Measurements from ENCODE around the gene CHKA.

CHKA gene

DNA sequence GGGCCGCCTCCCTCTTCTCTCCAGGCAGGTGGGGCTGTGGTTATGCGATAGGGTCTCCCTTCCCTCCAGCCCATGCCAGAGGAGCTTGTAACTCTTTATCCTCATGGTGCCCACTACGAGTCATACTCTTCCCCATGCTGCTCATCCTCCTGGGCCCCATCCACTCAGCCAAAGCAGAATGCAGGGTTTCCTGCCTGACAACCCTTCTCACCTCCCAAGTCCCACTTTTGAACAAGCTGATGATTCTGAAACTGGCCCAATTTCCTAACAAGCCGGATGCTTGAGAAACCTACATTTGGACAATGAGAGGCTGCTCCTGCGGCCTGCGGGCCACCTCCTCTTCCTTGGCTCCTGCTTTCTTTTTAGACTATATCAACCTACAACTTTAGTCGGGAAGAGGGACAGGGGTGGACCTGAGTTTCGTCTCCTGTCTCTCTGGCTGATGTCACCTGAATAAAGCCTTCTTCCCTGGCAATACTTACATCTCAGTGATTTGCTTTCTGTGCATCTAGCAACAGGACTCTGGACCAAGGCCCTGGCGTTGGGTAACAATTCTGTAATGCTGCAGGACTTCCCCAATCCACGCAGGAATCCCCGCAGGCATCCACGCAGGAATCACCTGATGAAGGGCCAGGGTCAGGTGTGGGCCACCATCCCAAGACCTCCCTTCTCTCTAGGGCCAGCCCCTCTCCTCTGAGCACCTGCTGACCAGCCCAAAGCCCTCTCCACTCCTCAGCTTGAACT lies 92.2 kb downstream of the CHKA start:
- no peak for DNase-seq

DNA sequence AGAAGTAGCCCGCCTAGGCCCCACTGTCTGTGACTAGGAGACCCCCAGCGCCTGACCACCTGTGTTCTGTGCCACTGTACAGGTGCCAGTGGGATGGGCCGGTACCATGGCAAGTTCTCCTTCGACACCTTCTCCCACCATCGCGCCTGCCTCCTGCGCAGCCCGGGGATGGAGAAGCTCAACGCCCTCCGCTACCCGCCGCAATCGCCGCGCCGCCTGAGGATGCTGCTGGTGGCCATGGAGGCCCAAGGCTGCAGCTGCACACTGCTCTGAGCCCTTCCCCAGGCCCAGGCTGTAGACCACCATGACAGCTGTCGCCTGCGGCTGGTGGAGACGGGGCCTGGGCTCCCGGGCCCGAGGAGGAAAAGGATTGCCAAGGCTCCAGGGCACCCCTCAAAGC lies 93.5 kb downstream of the CHKA start:
- no peak for DNase-seq

DNA sequence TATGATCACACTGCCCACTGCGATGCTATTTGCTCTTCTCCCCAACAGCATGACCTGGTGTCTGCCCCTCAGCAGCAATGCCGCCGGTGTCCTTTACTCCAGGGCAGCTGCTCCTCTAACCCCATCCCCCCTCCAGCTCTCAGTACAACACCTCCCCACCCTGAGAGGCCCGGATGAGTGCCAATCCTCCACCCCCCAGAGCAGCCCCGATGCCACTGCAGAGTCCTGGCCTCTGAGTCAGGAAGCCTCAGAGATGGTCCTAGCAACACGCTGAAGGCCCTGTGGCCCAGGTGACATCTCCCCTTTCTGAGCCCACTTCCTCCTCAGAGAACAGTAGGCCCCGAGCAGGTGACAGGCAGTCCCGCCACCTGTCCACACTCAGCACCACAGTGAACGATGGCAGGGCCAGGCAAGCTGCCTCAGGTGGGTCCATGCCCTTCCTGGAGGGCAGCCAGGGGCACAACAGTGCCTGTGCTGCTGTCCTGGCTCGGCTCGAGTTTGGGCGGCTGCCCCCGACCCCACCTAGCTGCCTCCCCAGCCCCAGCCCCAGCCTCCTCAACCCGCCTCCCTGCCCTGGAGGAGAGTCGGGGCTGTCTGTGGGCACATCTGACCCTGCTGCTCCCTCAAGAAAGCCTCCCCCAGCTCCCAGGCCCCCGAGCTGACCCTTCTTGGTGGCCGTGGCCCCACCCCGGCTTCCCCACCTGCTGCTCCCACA lies 94.6 kb downstream of the CHKA start:
- peak; percentile 40 for DNase-seq

DNA sequence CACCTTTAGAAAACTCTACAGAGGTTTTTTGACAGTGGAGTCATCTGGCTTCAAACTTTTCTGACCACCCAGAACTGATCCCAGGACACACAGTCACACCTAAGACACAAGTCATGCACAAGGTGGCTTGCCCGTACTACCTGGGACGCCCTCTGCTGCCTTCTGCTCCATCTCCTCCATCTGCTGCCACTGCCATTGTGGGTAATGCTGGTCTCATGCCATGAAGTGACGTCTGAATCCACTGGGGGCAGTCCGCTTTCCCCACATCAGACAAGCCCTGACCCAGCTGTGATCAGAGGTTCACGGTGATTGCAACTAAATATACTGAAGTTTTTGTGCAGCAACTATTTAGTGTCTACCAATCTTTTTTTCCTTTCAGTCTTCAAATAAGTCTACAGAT lies 96.1 kb downstream of the CHKA start:
- DNase-seq: no peak

DNA sequence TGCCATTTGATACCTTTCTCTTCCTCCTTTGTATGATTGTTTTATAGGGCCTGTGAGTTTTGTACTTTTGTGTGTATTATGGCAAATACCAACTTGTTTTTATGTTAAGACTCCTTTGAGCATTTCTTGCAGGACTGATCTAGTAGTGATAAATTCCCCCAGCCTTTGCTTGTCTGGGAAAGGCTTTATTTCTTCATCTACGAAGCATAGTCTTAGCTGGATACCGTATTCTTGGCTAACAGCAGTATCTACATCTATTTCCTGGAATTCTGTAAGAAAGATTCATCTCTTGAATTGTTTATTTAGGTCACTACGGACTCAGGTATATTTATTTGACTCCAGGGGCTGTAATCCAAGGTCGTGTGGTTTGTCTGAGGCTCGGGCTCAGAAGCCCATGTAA lies 96.7 kb downstream of the CHKA start:
- no peak for DNase-seq

DNA sequence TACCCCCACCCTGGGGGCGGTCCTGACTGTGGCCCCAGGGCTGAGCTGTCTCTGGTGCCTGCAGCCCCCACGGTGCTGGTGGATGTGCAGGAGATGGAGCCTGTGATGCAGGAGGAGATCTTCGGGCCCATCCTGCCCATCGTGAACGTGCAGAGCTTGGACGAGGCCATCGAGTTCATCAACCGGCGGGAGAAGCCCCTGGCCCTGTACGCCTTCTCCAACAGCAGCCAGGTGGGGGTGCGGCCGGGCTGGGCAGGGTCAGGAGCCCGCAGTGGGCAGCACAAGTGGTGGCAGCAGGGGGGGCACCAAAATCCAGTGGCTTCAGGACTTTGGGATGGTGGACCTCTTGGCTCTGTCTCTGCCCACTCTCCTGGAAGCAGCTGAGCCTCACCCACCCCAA lies 98.7 kb downstream of the CHKA start:
- no peak for DNase-seq

DNA sequence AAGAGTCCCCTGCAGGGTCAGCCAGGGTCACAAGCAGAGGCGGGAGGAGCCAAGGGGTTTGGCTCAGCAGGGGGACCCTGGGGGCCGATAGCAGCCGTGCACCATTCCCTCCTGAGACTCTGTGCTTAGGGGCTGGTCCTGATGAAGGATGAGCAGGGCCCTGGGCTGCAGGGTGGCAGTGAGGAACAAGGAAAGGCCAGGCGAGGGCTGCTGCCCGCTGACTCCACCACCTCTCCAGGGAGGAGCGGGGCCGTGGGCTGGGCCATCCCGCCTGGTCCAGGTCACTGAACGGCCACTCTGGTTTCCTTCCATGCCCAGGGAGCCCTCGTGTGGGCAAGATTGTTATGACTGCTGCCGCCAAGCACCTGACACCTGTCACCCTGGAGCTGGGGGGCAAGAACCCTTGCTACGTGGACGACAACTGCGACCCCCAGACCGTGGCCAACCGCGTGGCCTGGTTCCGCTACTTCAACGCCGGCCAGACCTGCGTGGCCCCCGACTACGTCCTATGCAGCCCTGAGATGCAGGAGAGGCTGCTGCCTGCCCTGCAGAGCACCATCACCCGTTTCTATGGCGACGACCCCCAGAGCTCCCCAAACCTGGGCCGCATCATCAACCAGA lies 99.9 kb downstream of the CHKA start:
- DNase-seq: no peak

DNA sequence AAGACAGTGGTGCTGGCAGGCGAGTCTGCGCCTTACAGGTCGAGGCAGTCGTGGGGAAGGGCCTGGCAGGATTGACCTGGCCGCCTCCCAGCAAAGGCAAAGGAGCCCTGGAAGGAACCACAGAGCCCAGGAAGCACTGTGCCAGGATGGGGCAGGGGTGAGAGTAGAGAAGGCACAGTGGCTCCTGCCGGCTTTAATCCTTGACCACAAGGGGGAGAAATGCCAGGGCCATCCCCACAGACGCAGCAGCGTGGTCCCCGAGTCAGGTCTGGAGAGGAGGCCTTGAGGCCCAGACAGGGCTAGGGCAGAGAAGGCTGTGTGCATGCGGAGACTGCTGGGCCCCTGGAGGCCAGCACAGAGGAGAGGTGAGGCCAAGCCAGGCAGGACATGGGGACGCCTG lies 100.6 kb downstream of the CHKA start:
- no peak for DNase-seq

DNA sequence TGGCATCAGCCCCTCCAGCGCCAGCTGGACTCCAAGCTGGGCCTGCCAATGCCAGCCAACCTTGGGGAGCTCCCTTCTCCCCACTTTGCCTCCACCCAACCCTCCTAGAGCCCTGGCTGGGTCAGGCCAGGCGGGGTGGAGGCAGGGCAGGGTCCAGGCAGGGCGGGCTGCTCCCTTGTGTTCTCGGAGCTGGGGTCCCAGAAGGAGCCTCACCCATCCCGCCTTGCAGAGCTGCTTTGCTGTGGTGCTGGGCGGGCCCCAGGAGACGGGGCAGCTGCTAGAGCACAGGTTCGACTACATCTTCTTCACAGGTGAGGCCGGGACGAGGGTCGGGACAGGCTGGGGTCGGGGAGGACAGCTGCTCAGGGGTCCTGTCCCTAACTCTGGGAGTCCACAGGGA lies 101.7 kb downstream of the CHKA start:
- DNase-seq: no peak

DNA sequence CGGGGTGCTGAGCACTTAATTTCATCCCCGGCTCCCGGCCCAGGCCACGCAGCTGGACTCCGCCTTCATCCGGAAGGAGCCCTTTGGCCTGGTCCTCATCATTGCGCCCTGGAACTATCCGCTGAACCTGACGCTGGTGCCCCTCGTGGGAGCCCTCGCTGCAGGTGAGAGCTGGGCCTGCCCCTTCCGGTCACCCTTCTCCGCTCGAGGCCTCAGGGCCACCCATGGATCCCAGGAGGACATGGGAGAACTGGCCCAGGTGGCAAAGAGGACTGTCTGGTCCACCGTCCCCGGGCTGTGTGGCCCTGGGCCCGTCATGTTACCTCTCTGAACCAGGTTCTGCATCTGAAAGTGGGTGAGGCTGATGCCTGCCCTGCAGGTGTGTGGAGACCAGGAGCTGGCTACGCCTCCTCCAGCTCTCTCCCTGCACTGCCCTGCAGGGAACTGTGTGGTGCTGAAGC lies 102.4 kb downstream of the CHKA start:
- no peak for DNase-seq

DNA sequence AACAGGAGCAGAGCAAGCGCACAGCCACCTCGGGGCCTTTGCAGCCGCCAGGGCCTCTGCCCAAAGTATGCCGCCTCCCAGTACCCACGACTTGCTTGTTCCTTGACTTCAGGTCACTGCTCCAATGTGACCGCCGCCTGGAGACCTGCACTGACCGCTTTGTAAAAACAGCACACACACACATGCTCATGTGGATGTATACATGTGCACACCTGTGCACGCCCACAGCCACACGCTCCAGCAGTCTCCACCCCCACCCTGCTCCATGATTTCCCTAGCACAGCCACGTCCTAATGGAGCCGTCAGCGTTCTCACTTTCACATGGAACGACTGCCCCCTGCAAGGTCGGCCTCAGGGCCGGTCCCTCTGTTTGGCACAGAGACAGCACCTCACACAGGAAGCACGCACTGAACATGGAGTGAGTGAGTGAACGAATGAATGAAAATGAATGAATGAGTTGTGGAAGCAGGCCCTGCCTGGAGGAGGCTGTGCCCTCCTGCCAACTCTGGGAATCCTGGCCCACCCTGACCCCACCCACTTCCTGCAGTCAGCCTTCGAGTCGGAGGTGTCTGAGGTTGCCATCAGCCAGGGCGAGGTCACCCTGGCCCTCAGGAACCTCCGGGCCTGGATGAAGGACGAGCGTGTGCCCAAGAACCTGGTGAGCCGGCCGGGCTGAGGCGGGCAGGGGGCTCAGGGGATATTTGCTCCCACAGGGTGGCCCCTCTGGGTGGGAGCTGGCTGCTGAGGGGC lies 103.0 kb downstream of the CHKA start:
- no peak for DNase-seq

DNA sequence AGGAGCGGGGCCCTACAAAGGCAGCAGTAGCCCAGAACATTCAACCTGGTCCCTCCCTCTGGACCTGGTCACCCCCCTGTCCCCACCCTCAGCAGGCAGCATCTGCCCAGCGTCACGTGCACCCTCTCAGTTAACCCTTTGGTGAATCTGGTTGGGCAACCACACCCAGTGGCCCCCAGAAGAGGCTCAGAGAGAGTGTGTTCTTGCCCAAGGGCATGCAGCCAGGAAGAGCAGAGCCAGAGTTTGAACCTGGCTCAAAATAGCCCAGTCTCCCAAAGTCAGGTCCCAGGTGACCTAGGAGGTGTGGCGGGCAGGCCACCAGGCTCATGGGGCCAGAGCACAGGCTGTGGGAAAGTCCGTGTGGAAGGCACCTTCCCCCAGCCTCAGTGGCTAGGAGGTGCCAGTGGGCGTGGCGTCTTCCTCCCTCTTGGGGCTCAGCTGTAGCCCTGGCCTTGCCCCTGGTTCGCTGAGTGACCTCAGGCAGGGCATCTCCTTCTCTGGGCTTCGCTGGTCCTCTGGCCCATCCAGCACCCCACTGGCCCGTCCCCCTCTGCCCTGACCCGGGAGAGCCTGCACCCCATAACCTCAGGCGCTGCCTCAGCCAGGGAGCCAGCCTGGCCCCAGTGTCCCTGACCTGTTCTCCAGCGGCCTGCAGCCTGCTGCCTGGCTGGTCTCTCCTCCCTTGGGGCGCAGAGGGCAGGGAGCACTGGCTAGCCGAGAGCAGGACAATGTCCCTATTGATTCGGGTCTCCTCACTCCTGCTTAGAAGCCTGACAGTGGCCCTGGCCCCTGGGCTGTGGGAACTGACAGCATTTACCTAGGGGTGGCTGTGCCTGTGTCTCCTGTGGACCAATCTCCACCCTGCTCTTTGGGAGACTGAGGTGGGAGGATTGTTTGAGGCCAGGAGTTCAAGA lies 104.0 kb downstream of the CHKA start:
- DNase-seq: no peak

DNA sequence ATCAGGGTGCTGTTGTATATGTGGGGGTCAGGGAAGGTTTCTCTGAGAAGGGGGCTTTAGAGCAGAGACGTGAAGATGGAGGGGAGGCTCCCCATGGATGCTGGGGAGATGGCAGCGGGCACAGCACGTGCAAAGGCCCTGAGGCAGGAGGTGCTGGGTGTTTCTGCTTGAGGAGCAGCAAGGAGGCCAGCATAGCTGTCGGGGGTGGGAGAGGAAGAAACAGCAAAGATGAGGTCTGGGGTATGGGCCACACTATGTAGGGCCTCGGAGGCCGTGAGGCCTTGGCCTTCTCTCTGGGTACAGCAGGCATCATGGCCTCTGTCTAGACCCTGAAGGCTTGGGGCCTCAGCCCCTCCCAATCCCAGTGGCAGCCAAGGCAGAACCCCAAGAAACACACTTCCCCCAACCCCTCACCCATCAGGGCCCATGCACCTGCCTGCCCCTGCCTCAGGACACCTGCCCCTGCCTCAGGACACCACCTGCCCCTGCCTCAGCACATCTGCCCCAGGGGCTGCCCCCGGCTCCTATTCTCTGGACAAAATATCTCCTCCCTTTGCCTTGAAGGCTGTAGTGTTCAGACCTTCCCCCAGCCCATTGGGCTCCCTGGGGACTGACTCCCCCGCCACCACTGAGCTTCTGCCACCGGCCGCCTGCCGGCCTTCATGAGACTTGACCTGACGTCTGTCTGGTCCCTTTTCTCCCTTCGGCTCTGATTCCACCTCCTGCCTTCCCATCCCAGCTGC lies 104.9 kb downstream of the CHKA start:
- no peak for DNase-seq

DNA sequence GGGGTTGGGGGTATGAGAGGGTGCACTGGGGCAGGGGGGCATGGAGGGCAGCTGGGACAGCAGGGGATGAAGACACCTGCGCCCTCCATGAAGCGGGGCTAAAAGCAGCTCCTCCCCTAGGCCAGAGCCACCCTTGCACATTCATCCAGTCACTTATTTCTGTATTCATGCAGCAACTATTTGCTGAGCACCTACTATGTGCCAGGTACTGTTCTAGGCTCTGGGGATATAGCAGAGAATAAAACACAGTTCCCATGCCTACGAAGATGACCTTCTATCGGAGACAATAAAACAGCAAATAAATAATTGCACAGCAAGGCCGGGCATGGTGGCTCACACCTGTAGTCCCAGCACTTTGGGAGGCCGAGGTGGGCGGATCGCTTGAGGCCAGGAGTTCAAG lies 105.7 kb downstream of the CHKA start:
- DNase-seq: no peak

DNA sequence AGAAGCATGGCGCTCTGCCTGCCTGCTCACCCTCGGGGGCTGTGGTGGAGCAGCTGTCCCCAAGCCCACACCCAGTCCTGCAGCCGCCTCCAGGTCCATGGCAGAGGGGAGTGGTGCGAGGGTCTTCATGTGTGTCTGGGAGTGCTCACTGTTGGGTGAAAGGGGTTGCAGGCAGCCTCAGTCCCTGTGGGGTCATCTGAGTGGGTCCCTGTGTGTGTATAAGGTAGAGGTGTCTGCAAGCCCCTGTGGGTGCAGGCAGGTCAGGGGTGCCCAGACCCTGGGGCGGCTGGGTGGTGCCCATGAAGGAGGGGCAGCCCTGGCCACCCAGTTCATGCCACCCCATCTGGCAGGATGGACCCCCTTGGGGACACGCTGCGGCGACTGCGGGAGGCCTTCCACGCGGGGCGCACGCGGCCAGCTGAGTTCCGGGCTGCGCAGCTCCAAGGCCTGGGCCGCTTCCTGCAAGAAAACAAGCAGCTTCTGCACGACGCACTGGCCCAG lies 106.2 kb downstream of the CHKA start:
- DNase-seq: no peak

DNA sequence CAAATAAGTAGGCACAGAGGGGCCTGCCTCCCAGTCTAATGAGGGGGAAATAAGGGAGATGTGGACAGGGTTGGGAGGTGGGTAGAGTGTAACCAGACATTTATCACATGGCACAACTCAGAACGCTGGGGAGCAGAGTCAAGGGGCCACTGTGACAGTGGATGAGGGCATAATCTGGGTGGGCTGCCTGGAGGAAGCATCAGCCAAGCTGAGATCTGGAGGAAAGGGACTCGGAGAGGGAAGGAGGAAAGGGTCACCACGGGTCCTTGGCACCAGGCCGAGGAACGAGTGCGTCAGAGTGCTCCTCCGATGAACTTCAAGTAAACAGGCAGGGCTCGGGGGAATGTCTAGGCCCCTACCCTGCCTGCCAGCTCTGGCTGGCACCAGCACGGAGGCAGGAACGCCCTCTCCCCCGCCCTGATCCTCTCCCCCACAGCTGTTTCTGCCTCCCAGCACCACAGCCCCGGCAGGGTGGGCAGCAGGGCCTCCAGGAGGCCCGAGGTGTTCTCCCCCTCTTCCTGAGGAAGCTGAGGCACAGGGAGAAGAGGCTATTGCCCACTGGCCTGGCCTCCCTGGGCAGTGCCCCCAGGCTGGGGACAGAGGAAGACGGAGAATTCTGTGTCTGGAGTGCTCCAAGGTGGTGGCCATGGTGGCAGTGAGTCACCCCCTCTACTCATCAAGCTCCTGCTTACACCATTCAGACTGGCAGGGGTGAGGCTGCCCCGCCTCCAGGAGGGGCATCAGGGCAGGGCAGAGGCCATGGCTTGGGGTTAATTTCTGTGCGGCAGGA lies 106.8 kb downstream of the CHKA start:
- DNase-seq: peak; percentile 54

DNA sequence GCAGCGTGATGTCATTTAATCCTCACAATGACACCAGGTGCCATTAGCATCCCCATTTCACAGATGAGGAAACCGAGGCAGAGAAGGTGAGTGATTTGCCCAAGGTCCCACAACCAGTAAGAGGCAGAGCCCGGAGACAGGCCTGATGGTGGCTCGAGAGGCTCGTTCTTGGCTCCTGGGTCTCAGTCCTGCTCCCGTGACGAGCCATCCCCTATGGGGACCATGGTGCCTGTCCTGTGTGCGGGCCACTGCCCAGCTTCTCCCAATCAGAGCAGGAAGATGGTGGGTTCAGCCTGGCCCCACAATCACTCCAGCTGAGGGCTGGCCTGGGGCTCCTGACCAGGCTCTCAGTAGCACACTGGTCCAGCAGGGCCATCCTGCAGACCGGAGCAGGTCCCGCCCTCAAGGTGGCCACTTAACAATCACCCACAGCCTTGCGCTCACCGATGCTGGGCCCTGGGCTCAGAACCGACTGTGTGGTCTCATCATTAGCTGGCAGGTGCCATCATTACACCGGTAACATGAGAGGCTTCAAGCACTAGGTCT lies 107.5 kb downstream of the CHKA start:
- peak; percentile 40 for DNase-seq

DNA sequence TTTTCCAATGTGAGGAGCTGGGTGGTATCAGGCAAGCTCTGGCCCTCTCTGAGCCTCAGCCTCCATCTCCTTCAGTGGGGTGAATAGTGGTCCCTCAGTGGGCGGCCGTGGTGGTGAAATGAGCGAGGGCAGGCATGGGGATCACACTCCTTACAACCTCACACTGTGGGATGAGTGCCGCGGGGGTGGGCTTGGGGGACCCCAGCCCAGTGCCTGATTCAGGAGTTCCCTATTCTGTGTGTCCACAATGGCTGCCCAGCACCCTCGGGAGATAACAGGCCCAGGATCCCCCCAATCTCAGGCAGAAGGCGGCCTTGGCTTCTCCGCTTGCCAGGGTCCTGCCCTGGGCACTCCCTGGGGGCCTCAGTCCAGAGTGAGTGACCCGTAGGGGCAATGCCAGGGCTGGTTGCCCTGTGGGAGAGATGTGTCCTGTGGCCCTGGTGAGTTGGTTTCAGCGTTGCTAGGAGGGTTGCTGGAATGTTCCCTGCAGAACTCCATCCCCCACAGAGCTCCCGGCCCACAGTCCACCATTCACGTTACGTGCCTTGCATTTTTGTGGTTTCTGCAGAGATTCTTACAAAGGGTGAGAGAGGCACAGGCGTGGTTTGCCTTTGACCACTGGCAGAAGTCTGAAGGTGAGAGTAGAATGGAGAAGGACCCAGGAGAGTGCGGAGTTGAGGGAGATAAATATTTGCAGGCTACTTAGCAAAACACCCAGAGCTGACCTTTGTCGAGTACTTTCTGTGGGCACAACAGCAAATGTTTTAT lies 108.2 kb downstream of the CHKA start:
- DNase-seq: no peak

Data from NCI-H2029 treated with DMSO at 0.1 percent for 48 hours (cell line).